ENCODE results near the gene AMBN. TPM values are rescaled to one million over a fixed set of nuclear protein-coding genes. Genes with fewer than 3 reads are reported as not detected.

The AMBN gene
- total and polyA plus RNA-seq, 2 donors (not counting 3 experiments of a cell fraction or from before 2014, with no cell fraction given), result not detected

- Histone ChIP-seq H3K9me3 (replicated peaks; ENCODE audit: control insufficient read depth, insufficient read depth, low read length) (no peaks in the 10 kb centered on the region), H4K20me1 (replicated peaks; ENCODE audit: control insufficient read depth, extremely low read depth, insufficient read depth, low read length) (no peaks in the 10 kb centered on the region), H3K4me3 (replicated peaks in 1 of 3; ENCODE audit: insufficient read depth in 1 of 3, low read depth in 1 of 3, low read length in 3 of 3) (no peak overlapping the region), H3K27ac (ENCODE audit: insufficient read depth, low read depth, low read length) (no peak overlapping the region), H3K4me1 (ENCODE audit: control insufficient read depth, extremely low read depth, insufficient read depth, low read length) (peaks cover 12% of the 10 kb centered on the region), H3K9ac (replicated peaks; ENCODE audit: extremely low read depth, insufficient read depth, low read length) (no peak overlapping the region), H3K9me1 (replicated peaks; ENCODE audit: control insufficient read depth, extremely low read depth, insufficient read depth, low read length) (no peaks in the 10 kb centered on the region), H2AFZ (ENCODE audit: low read depth, low read length) (peak overlapping the region; percentile 66), H3K27me3 (ENCODE audit: control insufficient read depth in 2 of 2, insufficient read depth in 2 of 2, low read length in 2 of 2) (peaks cover 0 to 8% of the 10 kb centered on the region in 2 experiments), H3K4me2 (ENCODE audit: insufficient read depth, low read length) (peak overlapping the region; percentile 65), H3K36me3 (ENCODE audit: control insufficient read depth in 2 of 2, extremely low read depth in 1 of 2, insufficient read depth in 2 of 2, low read length in 2 of 2) (no peaks in the 10 kb centered on the region), H3K79me2 (ENCODE audit: control insufficient read depth, insufficient read depth, low read length) (no peaks in the 10 kb centered on the region)
- FAIRE-seq (peak; percentile 64), DNase-seq (ENCODE audit: low read depth, low spot score) (peak; percentile 55)
- ChIA-PET POLR2A (no interaction called here), CTCF (interaction anchor here (0.6 to 5.4 kb wide), 17 partner anchors 9 to 1652 kb away, joined by 3 to 78 read pairs (median 4); partner anchors contain the start of gene JCHAIN)
- no TSS peak for BruUV-seq (replicated peaks)
- dilution Hi-C loops (cut with MboI; ENCODE audit: extremely low pct_ligation_motif_present, low sequenced_read_pairs), result no loop called here
- intact Hi-C loops (cut with micrococcal nuclease), result loop anchor here (1.0 to 10.0 kb wide), 5 partner anchors 50 to 1651 kb away; no protein-coding TSS in a partner anchor
- no peak for TF ChIP-seq FOS (IDR thresholded peaks at IDR 0.05; ENCODE audit: borderline replicate concordance, insufficient read depth, low read length)
- TF ChIP-seq, protein P1, sequence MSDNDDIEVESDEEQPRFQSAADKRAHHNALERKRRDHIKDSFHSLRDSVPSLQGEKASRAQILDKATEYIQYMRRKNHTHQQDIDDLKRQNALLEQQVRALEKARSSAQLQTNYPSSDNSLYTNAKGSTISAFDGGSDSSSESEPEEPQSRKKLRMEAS (IDR thresholded peaks at IDR 0.05; ENCODE audit: insufficient read depth, insufficient read length), result no peak
- no peak for TF ChIP-seq POLR2AphosphoS5 (IDR thresholded peaks at IDR 0.05; ENCODE audit: insufficient read depth, low read depth, low read length)
- no peak for TF ChIP-seq GATA2 (IDR thresholded peaks at IDR 0.05; ENCODE audit: insufficient read depth, insufficient read length, low read depth, low read length)
- peak; percentile 23 to 29 for TF ChIP-seq CTCF (IDR thresholded peaks at IDR 0.05; ENCODE audit: extremely low read depth in 1 of 2, insufficient read depth in 1 of 2, low read depth in 1 of 2, low read length in 2 of 2)
- no peak for TF ChIP-seq EZH2 (IDR thresholded peaks at IDR 0.05; ENCODE audit: borderline replicate concordance, low read depth, low read length, severe bottlenecking)
- TF ChIP-seq JUN (IDR thresholded peaks at IDR 0.05; ENCODE audit: borderline replicate concordance, insufficient read depth, insufficient read length, low read depth), result no peak
These were observed 59.9 kb downstream of the AMBN start for GRCh38 chr4:70651864-70652506.
